Brain microvascular endothelial cell (primary cell): ENCODE results near the gene COL26A1.

Experiments used
- DNase-seq: peaks from one replicate; pipeline ENCODE4 v3.0.0-alpha.2; 2020
- H3K27ac ChIP-seq: fragments of 250-450 bp; sonication (Bioruptor Pico); 2 replicates; pipeline ENCODE4 v1.5.1; 2020; ENCODE audit warnings: mild to moderate bottlenecking, moderate library complexity
- H3K27me3 ChIP-seq: fragments of 250-450 bp; sonication (Bioruptor Pico); replicated peaks from 2 replicates; pipeline ENCODE4 v1.5.1; 2020; ENCODE audit warnings: mild to moderate bottlenecking
- H3K36me3 ChIP-seq: fragments of 250-450 bp; sonication (Bioruptor Pico); replicated peaks from 2 replicates; pipeline ENCODE4 v1.5.1; 2020; ENCODE audit warnings: mild to moderate bottlenecking
- H3K4me3 ChIP-seq: 2 replicates; pipeline ENCODE4 v1.5.1; 2011; ENCODE audit warnings: low read depth, mild to moderate bottlenecking, control low read depth, low read length, moderate library complexity
- CTCF ChIP-seq: IDR thresholded peaks from 2 replicates; pipeline ENCODE4 v1.5.1; 2011; ENCODE audit warnings: low read depth, mild to moderate bottlenecking, moderate library complexity, low read length, control low read depth, inconsistent platforms; ENCODE audit errors: missing control alignments
- in situ Hi-C: cut with HindIII; loops from 2 replicates; pipeline ENCODE4 v1.10.0; 2017; ENCODE audit warnings: low sequenced_read_pairs, low pct_ligation_motif_present

Gene COL26A1

GRCh38 chr7:101563943-101564777 lies 201.5 kb downstream of the COL26A1 start:
- no peak for TF ChIP-seq CTCF
- DNase-seq: no peak
- Histone ChIP-seq H3K27me3 (peaks cover 5% of the 10 kb centered on the region), H3K4me3 (no peak overlapping the region), H3K36me3 (no peaks in the 10 kb centered on the region), H3K27ac (no peak overlapping the region)
- in situ Hi-C loops: no loop called here

GRCh38 chr7:101564778-101565211 lies 202.1 kb downstream of the COL26A1 start:
- Histone ChIP-seq H3K4me3 (no peak overlapping the region), H3K27ac (no peak overlapping the region), H3K27me3 (peaks cover 5% of the 10 kb centered on the region), H3K36me3 (no peaks in the 10 kb centered on the region)
- in situ Hi-C loops: no loop called here
- TF ChIP-seq CTCF: no peak
- DNase-seq: no peak

GRCh38 chr7:101565601-101566209 lies 203.0 kb downstream of the COL26A1 start:
- Histone ChIP-seq H3K4me3 (no peak overlapping the region), H3K27me3 (peaks cover 5% of the 10 kb centered on the region), H3K36me3 (no peaks in the 10 kb centered on the region), H3K27ac (no peak overlapping the region)
- DNase-seq: no peak
- TF ChIP-seq CTCF: no peak
- in situ Hi-C loops: no loop called here

- Histone ChIP-seq H3K36me3 (no peaks in the 10 kb centered on the region), H3K27ac (no peak overlapping the region), H3K4me3 (no peak overlapping the region), H3K27me3 (peaks cover 3% of the 10 kb centered on the region)
- no peak for DNase-seq
- TF ChIP-seq CTCF: no peak
- in situ Hi-C loops: no loop called here
Observed at GRCh38 chr7:101567230-101567629, 204.6 kb downstream of the COL26A1 start.

GRCh38 chr7:101572156-101572555 lies 209.5 kb downstream of the COL26A1 start:
- in situ Hi-C loops: no loop called here
- no peak overlapping the region for H3K27ac ChIP-seq
- H3K4me3 ChIP-seq: no peak overlapping the region
- no peaks in the 10 kb centered on the region for H3K27me3 ChIP-seq
- no peaks in the 10 kb centered on the region for H3K36me3 ChIP-seq
- no peak for TF ChIP-seq CTCF
- no peak for DNase-seq
